Endothelial cell of umbilical vein (primary cell): ENCODE measurements around the gene SFI1.

Experiments used
- CTCF ChIP-seq, 2 donors: IDR thresholded peaks; 1 replicate in 1 of 2; 2 replicates in 1 of 2; pipeline ENCODE4 v1.5.1; 2011; ENCODE audit warnings: low read length in 2 of 2, mild to moderate bottlenecking in 2 of 2, moderate library complexity in 2 of 2, control low read depth in 1 of 2, inconsistent platforms in 1 of 2, low read depth in 1 of 2; ENCODE audit not compliant: insufficient read depth in 1 of 2; ENCODE audit errors: extremely low read depth in 1 of 2
- MYC ChIP-seq: IDR thresholded peaks from one replicate; pipeline ENCODE4 v1.6.1; 2011; ENCODE audit warnings: mild to moderate bottlenecking, low read depth, low read length
- POLR2AphosphoS5 ChIP-seq: IDR thresholded peaks from 2 replicates; pipeline ENCODE4 v1.6.1; 2012; ENCODE audit warnings: low read depth, mild to moderate bottlenecking, control low read depth, low read length, moderate library complexity; ENCODE audit not compliant: insufficient read depth

- TF ChIP-seq CTCF (IDR thresholded peaks at IDR 0.05; ENCODE audit: extremely low read depth in 1 of 2, insufficient read depth in 1 of 2, low read depth in 1 of 2, low read length in 2 of 2) (no peak), POLR2AphosphoS5 (no peak), MYC (no peak)
Observed at GRCh38 chr22:31610611-31611010, 114.3 kb downstream of the SFI1 start.
